ENCODE data around the gene BAIAP2L2. TPM values are rescaled to one million over a fixed set of nuclear protein-coding genes. Genes with fewer than 3 reads are reported as not detected.
"Not testable (repeated sequence)": the region's sequence is repeated elsewhere in the genome, so short reads cannot be mapped to it uniquely, and the experiment has no call there.

Gene BAIAP2L2
- total RNA-seq, 1 donor from 2014 or later = 0.61 TPM

DNA sequence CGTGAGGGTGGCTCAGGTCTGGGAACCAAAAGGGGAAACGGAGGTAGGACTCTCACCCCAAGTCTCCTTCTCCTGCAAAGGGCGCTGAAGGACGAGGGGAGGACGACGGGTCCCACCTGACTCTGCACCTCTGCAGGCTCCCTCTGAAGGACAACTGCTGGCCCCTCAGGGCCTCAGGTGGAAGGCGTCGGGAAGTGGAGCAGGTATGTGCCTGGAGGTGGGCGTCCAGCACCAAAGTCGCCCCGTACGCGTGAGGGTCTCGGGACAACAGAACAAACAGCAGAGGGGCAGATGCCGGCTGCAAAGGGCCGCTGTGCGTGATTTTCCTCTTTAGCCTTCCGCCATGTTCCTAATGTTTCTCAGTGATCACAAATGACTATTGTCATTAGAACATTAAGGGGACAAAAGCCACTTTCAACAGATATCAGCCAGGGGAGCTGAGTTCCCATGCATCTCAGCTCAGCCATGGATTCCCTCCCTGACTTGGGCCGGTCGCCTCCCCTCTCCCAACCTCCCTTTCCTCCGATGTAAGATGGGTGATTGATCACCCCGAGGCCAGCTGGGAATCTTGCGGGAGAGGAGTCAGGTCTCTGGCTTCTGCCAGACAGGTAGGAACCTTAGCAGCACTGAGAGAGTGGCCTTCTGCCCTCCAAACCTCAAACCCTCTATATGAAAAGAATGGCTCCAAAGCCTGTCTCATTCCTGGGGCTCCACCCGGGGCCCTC is 27.3 kb downstream of the BAIAP2L2 start:
- intact Hi-C loops (cut with micrococcal nuclease) = no loop called here

- intact Hi-C loops (cut with micrococcal nuclease) = no loop called here
Measured at GRCh38 chr22:38081941-38082828, 28.3 kb downstream of the BAIAP2L2 start.

- intact Hi-C loops (cut with micrococcal nuclease) = no loop called here
Measured at GRCh38 chr22:38081636-38081940, 28.9 kb downstream of the BAIAP2L2 start.

- intact Hi-C loops (cut with micrococcal nuclease) = no loop called here
Measured at GRCh38 chr22:38080850-38081635, 29.4 kb downstream of the BAIAP2L2 start.

- intact Hi-C loops (cut with micrococcal nuclease) = no loop called here
Measured at GRCh38 chr22:38080474-38080849, 30.0 kb downstream of the BAIAP2L2 start.

DNA sequence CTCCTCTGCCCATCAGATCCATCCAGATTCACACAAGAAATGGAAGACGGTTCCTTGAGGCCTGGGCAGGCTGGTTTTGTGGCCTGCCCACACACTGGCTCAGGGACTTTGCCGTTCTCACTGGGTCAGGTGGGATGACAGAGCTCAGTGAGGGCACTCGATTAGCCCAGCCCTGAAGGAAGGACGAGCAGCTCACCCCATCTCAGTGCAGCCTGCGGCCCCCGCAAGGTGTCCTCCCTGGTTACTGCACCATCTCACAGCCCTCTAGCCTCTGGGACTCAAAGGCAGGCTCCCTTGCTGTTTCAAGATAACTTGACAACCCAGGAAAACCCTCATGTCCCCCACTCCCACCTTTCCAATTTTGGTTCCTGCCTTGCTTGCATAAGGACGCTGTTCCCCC is 30.7 kb downstream of the BAIAP2L2 start:
- intact Hi-C loops (cut with micrococcal nuclease) = no loop called here

GRCh38 chr22:38079208-38079607 is 31.3 kb downstream of the BAIAP2L2 start:
- intact Hi-C loops (cut with micrococcal nuclease) = not testable (repeated sequence)

DNA sequence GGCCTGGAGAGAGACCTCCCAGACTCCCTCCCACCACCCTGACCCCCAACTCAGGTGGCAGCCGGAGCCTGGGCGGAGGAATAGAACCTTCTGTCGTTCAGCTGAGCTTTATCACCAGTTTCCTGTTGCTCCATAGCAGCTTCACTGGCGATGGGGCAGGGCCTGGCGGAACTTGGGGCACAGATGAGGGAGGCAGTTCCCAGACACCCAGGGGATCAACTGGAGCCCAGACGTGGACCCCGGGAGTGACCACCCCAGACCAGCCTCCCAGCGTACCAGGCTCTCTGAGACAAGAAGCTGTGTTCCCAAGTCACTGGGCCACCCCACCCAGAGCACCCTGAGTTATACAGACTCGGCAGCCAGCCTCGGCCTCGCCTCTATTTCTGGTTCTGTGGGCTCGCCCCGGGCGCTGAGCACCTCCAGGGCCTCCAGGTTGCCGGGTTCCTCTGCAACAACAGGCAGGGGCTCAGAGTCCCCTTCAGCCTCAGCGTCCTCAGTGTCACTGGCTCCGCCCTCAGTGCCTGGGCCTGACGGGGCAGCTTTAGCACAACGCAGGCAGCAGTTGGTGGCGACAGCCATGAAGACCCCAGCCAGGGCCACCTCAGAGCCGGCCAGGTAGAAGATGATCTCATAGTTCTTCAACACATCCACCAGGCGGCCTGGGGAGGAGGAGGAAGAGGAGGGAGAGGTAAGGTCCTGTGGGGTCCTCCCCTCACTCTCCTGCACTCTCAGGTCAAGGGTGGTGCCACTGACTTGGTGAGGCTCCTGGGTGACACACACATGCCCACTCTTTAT is 32.2 kb downstream of the BAIAP2L2 start:
- intact Hi-C loops (cut with micrococcal nuclease) = no loop called here

- intact Hi-C loops (cut with micrococcal nuclease) = no loop called here
Measured at GRCh38 chr22:38077595-38077994, 32.9 kb downstream of the BAIAP2L2 start.

DNA sequence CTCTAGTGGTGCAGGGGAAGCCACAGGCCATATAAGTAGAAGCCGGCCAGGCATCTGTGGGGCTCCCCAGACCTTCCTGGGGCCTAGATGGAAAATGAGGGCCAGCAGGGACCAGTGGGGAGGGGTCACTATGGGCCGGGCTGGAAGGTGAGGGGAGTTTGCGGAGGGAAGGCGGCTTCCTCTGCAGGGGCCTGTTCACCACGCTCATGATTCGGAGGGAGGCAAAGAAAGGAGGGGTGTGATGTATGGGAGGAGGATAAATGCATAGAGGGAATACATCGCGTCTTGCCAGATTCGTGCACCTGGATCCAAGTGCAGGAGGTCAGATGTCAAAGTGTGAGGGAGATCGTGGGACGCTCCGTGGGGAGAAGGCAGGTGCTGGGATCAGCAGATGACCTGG is 33.4 kb downstream of the BAIAP2L2 start:
- intact Hi-C loops (cut with micrococcal nuclease) = no loop called here

- intact Hi-C loops (cut with micrococcal nuclease) = no loop called here
Measured at GRCh38 chr22:38075961-38076360, 34.5 kb downstream of the BAIAP2L2 start.

DNA sequence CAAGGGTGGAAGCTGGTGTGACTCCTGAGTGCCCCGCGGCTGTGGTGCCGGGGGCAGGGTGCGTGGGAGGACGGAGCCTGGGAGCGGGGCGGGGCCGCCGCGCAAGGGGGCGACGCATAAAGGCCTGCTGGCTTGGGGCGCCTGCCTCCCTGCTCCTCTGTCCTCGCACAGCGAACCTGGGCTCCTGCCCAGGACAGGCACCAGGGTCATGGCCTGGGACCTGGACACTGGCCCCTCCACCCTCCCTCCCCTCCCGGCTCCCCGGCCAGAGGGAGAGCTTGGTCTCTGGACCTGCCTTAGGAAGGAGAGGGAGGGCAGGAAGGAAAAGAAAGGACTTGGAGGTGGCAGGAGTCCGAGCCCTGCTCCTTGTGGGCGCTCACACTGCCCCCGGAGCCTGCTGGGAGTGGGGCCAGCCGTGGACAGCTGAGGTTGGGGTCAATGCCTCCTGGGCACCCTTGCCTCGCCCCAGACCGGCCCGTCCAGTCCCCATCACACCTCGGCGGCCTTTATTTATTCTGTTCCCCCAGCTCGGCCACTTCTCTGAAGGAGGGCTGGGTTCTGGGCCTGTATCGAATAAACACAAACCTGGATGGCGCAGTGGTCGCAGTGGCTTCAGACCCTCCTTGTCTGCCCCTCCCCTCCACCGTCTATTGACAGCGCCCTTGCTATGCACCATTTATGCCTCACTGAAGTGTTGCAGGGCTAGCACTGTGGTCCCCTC is 35.2 kb downstream of the BAIAP2L2 start:
- intact Hi-C loops (cut with micrococcal nuclease) = no loop called here

DNA sequence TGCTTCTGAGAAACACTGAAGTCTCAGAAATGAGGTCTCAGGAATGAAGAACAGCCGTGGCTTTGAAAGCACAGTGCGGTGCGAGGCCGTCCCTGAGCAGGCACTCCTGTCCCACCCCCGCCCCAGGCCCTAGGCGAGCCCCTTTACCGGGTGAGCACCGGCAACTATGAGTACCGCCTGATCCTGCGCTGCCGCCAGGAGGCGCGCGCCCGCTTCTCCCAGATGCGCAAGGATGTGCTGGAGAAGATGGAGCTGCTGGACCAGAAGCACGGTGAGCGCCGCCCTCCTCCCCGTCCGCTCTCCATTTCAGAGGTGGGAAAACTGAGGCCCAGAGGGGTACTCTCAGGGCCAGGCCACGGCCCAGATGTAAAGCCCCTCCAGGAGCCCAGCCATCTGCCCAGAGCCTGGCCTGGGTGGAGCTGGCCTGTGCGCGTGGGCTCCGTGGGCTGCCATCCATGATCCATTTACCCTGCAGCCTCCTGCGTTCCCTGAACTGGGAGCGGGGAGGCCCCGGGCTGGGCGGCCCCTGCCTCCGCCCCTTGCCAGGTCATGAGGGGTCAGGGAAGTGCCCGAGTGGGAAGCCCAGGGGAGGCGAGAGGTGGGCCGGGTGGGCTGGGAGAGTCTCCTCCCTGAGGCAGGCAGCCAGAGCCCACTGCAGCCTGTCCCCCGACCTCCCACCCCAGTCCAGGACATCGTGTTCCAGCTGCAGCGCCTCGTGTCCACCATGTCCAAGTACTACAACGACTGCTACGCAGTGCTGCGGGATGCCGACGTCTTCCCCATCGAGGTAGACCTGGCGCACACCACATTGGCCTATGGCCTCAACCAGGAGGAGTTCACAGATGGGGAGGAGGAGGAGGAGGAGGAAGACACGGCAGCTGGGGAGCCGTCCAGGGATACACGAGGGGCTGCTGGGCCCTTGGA is 36.0 kb downstream of the BAIAP2L2 start:
- intact Hi-C loops (cut with micrococcal nuclease) = no loop called here

- intact Hi-C loops (cut with micrococcal nuclease) = no loop called here
Measured at GRCh38 chr22:38073150-38074130, 37.0 kb downstream of the BAIAP2L2 start.

DNA sequence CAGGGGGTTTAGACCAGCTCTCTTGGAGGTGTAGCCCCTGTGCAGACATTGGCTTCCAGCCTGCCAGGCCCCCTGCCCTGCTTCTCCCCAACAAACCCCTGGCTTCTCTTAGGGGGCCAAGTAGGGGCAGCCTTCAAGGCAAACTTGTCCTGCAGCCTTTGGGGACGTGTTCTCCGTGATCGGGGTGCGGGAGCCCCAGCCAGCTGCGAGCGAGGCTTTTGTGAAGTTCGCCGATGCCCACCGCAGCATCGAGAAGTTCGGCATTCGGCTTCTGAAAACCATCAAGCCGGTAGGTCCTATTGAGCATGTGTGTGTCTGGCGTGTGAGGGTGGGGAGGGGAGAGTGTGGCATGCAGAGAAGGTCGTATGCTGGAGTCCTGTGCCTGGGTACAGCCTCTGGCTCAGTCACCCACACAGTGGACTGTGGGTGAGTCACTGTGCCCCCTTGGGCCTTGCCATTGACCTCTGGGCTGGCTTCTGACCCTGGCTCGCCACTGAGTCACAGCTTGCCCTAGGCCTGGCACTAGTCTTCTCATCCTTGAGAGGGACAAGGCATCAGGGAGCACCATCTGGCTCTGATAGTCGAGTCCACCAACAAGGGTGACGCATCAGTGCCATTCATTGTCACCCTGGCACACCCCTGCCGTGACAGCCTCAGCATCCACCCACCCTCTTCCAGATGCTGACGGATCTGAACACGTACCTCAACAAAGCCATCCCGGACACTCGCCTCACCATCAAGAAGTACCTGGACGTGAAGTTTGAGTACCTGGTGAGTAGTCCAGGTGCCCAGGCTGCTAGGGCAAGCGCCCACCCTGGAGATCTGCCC is 37.9 kb downstream of the BAIAP2L2 start:
- intact Hi-C loops (cut with micrococcal nuclease) = no loop called here

GRCh38 chr22:38071421-38072321 is 38.8 kb downstream of the BAIAP2L2 start:
- intact Hi-C loops (cut with micrococcal nuclease) = no loop called here

Data from T-helper 1 cell treated with Interleukin-12 subunit alpha and Interleukin-12 subunit beta and Interleukin-4 antibody, amounts not matched to agents 30 ng/mL and 1 ng/mL, for 36 hours (primary cell).